ENCODE data around the gene GRM3.

DNA sequence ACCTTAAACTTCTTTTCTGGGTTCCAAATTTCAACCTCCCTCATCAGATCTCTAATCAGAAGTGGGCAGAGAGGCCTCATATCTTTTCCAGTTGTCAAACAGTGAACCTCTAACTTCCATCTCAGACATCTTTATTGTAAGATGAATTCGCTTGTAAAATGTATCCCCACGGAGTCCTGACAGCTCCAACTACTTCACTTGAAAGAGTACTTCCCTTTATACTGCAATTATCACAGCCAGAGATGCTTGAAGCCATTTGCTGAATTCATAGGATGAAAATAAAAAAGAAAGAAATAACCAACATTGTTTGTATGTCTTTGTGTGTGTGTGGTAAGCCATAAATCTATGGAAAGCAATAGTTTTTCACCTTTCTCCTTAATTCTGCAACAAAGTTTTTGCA is 175.2 kb downstream of the GRM3 start:
- TF ChIP-seq, protein P1, sequence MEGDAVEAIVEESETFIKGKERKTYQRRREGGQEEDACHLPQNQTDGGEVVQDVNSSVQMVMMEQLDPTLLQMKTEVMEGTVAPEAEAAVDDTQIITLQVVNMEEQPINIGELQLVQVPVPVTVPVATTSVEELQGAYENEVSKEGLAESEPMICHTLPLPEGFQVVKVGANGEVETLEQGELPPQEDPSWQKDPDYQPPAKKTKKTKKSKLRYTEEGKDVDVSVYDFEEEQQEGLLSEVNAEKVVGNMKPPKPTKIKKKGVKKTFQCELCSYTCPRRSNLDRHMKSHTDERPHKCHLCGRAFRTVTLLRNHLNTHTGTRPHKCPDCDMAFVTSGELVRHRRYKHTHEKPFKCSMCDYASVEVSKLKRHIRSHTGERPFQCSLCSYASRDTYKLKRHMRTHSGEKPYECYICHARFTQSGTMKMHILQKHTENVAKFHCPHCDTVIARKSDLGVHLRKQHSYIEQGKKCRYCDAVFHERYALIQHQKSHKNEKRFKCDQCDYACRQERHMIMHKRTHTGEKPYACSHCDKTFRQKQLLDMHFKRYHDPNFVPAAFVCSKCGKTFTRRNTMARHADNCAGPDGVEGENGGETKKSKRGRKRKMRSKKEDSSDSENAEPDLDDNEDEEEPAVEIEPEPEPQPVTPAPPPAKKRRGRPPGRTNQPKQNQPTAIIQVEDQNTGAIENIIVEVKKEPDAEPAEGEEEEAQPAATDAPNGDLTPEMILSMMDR (conservative IDR thresholded peaks at IDR 0.05 in 1 of 2, IDR thresholded peaks at IDR 0.05 in 1 of 2; ENCODE audit: low read depth in 1 of 2, low read length in 2 of 2) = no peak
- TF ChIP-seq EZH2 (IDR thresholded peaks at IDR 0.05; ENCODE audit: low read length, missing control alignments) = no peak
